ENCODE data around the gene UBA5. TPM values are rescaled to one million over a fixed set of nuclear protein-coding genes. Genes with fewer than 3 reads are reported as not detected.

Gene UBA5
- polyA plus RNA-seq, 2 of the 4 experiments (the other 2 are of a cell fraction), result 41.8 to 49.1 TPM

- WGBS (ENCODE audit: missing lambda C conversion rate), result 86% methylated on average over 1 of the region's 1 CpG
- H3K4me2 ChIP-seq, result no peak overlapping the region
- peaks cover 3% of the 10 kb centered on the region; the same call in 2 of the 3 replicates for H3K4me1 ChIP-seq
- no peak for TF ChIP-seq NPAS2 (CRISPR knock-in tag; IDR thresholded peaks at IDR 0.05; ENCODE audit: borderline replicate concordance)
- no peak for TF ChIP-seq POLR2AphosphoS2 (conservative IDR thresholded peaks at IDR 0.05; ENCODE audit: low read length)
- no peak for TF ChIP-seq ZNF302 (CRISPR knock-in tag; IDR thresholded peaks at IDR 0.05)
- no peak overlapping the region for H3K4me3 ChIP-seq
- ATAC-seq, result no peak
- H3K27ac ChIP-seq, result no peak overlapping the region
- ChIA-PET CTCF (interaction anchor here (1.3 kb wide), 1 partner anchor 114 kb away, joined by 4 read pairs; no protein-coding TSS in a partner anchor), POLR2A (no interaction called here)
- H3K9me3 ChIP-seq, result no peaks in the 10 kb centered on the region
- DNase-seq (ENCODE audit: low read depth in 1 of 2, low spot score in 1 of 2), result no peak
- no peak for FAIRE-seq
These were observed 10.0 kb upstream of the UBA5 start for GRCh38 chr3:132650153-132650552.

DNA sequence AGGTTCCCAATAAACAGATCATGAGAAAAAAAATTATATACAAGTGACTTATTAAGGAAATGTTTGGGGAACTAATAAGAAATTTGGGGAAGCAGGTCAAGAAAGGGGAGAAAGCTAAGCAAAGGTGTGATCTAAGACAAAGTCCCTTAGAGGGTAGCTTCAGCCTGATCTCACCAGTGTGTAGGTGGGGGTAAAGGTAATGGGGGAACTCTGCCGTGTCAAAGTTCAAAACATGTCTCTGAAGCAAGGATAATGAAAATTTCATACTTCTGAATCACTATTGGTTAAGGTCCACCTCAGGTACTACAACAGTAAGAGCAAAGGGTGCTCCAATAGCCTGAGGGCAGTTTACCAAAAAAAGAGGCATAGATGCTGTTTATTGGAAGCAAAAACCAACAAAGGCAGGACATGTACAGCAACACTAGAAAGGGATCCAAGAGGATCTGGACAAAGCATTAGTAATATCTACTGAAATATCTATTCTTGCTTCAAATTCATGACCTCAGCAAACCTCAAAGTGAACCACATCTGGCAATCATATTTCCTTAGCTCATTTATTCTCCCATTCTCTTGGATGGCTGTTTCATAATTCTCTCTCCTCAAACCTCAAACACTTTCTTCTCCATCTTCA lies 7.4 kb upstream of the UBA5 start:
- ChIA-PET CTCF (interaction anchor here (1.0 to 1.7 kb wide), 2 partner anchors 9 to 11 kb away, joined by 4 read pairs; no protein-coding TSS in a partner anchor), POLR2A (no interaction called here)
- FAIRE-seq (no peak), ATAC-seq (no peak), DNase-seq (ENCODE audit: low read depth in 1 of 2, low spot score in 1 of 2) (no peak)
- Histone ChIP-seq H3K9me3 (no peaks in the 10 kb centered on the region), H3K4me1 (no peaks in the 10 kb centered on the region), H3K27ac (no peak overlapping the region), H3K4me3 (no peak overlapping the region), H3K4me2 (no peak overlapping the region)
- 76% methylated on average over 1 of the region's 1 CpG for WGBS (ENCODE audit: missing lambda C conversion rate)
- TF ChIP-seq NFE2L2 (conservative IDR thresholded peaks at IDR 0.05; ENCODE audit: low read length) (no peak), EHMT2 (IDR thresholded peaks at IDR 0.05; ENCODE audit: low read depth) (no peak), SMC3 (IDR thresholded peaks at IDR 0.05) (no peak), EHF (CRISPR knock-in tag; IDR thresholded peaks at IDR 0.05) (no peak), HES2 (IDR thresholded peaks at IDR 0.05) (no peak), HEYL (CRISPR knock-in tag; IDR thresholded peaks at IDR 0.05) (no peak), SREBF2 (IDR thresholded peaks at IDR 0.05) (no peak)
- TF ChIP-seq, protein P1, sequence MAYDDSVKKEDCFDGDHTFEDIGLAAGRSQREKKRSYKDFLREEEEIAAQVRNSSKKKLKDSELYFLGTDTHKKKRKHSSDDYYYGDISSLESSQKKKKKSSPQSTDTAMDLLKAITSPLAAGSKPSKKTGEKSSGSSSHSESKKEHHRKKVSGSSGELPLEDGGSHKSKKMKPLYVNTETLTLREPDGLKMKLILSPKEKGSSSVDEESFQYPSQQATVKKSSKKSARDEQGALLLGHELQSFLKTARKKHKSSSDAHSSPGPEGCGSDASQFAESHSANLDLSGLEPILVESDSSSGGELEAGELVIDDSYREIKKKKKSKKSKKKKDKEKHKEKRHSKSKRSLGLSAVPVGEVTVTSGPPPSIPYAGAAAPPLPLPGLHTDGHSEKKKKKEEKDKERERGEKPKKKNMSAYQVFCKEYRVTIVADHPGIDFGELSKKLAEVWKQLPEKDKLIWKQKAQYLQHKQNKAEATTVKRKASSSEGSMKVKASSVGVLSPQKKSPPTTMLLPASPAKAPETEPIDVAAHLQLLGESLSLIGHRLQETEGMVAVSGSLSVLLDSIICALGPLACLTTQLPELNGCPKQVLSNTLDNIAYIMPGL (CRISPR knock-in tag; IDR thresholded peaks at IDR 0.05; ENCODE audit: borderline replicate concordance), result no peak

DNA sequence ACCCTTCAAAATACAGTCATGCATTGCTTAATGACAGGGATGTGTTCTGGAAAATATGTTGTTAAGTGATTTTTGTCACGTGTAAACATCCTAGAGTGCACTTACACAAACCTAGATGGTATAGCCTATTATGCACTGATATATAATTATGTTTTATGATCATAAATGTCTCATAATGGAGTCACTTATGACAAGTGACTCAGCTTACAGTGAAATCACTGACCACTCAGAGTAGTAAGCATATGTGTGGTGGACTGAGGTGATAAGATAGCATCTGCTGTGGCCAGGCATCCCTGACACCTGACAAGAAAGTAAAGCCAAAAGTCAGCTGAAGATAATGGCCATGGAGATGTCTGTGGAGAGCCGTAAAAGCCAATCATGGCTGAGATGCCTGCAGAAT lies 5.9 kb upstream of the UBA5 start:
- 94% methylated on average over 2 of the region's 2 CpGs for WGBS (ENCODE audit: missing lambda C conversion rate)
- ChIA-PET CTCF (interaction anchor here (1.0 kb wide), 1 partner anchor 13 kb away, joined by 3 read pairs; no protein-coding TSS in a partner anchor), POLR2A (no interaction called here)

GRCh38 chr3:132654721-132655120 lies 5.4 kb upstream of the UBA5 start:
- H3K9me3 ChIP-seq, result no peaks in the 10 kb centered on the region
- peaks cover 8% of the 10 kb centered on the region; the same call in 2 of the 3 replicates for H3K4me1 ChIP-seq
- CTCF ChIA-PET, result interaction anchor here (1.0 kb wide), 1 partner anchor 13 kb away, joined by 3 read pairs; no protein-coding TSS in a partner anchor
- no peak overlapping the region for H3K4me2 ChIP-seq
- POLR2A ChIA-PET, result no interaction called here
- DNase-seq (ENCODE audit: low read depth in 1 of 2, low spot score in 1 of 2) (no peak), FAIRE-seq (no peak), ATAC-seq (no peak)
- H3K27ac ChIP-seq, result no peak overlapping the region
- 83% methylated on average over 5 of the region's 5 CpGs for WGBS (ENCODE audit: missing lambda C conversion rate)
- no peak overlapping the region for H3K4me3 ChIP-seq
- TF ChIP-seq GATA3 (IDR thresholded peaks at IDR 0.05; ENCODE audit: borderline replicate concordance), result no peak
- TF ChIP-seq, protein P2, sequence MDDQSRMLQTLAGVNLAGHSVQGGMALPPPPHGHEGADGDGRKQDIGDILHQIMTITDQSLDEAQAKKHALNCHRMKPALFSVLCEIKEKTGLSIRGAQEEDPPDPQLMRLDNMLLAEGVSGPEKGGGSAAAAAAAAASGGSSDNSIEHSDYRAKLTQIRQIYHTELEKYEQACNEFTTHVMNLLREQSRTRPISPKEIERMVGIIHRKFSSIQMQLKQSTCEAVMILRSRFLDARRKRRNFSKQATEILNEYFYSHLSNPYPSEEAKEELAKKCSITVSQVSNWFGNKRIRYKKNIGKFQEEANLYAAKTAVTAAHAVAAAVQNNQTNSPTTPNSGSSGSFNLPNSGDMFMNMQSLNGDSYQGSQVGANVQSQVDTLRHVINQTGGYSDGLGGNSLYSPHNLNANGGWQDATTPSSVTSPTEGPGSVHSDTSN (IDR thresholded peaks at IDR 0.05), result no peak
- no peak for TF ChIP-seq NFE2L2 (conservative IDR thresholded peaks at IDR 0.05; ENCODE audit: low read length)
- no peak for TF ChIP-seq RNF2 (IDR thresholded peaks at IDR 0.05; ENCODE audit: borderline replicate concordance, low read depth)
- TF ChIP-seq EP300 (IDR thresholded peaks at IDR 0.05), result no peak
- no peak for TF ChIP-seq CEBPB (IDR thresholded peaks at IDR 0.05)
- TF ChIP-seq, protein P3, sequence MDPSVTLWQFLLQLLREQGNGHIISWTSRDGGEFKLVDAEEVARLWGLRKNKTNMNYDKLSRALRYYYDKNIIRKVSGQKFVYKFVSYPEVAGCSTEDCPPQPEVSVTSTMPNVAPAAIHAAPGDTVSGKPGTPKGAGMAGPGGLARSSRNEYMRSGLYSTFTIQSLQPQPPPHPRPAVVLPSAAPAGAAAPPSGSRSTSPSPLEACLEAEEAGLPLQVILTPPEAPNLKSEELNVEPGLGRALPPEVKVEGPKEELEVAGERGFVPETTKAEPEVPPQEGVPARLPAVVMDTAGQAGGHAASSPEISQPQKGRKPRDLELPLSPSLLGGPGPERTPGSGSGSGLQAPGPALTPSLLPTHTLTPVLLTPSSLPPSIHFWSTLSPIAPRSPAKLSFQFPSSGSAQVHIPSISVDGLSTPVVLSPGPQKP (IDR thresholded peaks at IDR 0.05; ENCODE audit: low read depth, low read length), result no peak
- TF ChIP-seq TP53 (CRISPR knock-in tag; IDR thresholded peaks at IDR 0.05), result no peak
- no peak for TF ChIP-seq EHMT2 (IDR thresholded peaks at IDR 0.05; ENCODE audit: low read depth)
- no peak for TF ChIP-seq CBX2 (IDR thresholded peaks at IDR 0.05; ENCODE audit: borderline replicate concordance, low read depth)
- TF ChIP-seq TFCP2L1 (CRISPR knock-in tag; IDR thresholded peaks at IDR 0.05), result no peak
- no peak for TF ChIP-seq CHD2 (IDR thresholded peaks at IDR 0.05; ENCODE audit: low read length, partially characterized antibody)
- TF ChIP-seq ZC3H11A (IDR thresholded peaks at IDR 0.05), result no peak
- TF ChIP-seq HDAC2 (IDR thresholded peaks at IDR 0.05), result no peak

More for the DNA sequence above, 5.9 kb upstream of the UBA5 start:
- TF ChIP-seq HOXB13 (CRISPR knock-in tag; IDR thresholded peaks at IDR 0.05; ENCODE audit: low read depth) (no peak), EHF (CRISPR knock-in tag; IDR thresholded peaks at IDR 0.05) (no peak), HDAC2 (IDR thresholded peaks at IDR 0.05) (no peak), CBX8 (IDR thresholded peaks at IDR 0.05) (no peak), FOSB (CRISPR knock-in tag; IDR thresholded peaks at IDR 0.05) (no peak), ESRRA (IDR thresholded peaks at IDR 0.05; ENCODE audit: borderline replicate concordance, low read length) (no peak), USF2 (IDR thresholded peaks at IDR 0.05) (no peak)
- H3K4me2 ChIP-seq, result no peak overlapping the region
- H3K27ac ChIP-seq, result no peak overlapping the region
- no peak for ATAC-seq
- no peak for FAIRE-seq
- peaks cover 8% of the 10 kb centered on the region; the same call in 2 of the 3 replicates for H3K4me1 ChIP-seq
- no peak for DNase-seq (ENCODE audit: low read depth in 1 of 2, low spot score in 1 of 2)
- H3K4me3 ChIP-seq, result no peak overlapping the region
- no peaks in the 10 kb centered on the region for H3K9me3 ChIP-seq
